CD4-positive, alpha-beta T cell treated with Interleukin-15 for 1 hour (primary cell): ENCODE measurements around the gene TNKS2.
"Not testable (repeated sequence)": the region's sequence is repeated elsewhere in the genome, so short reads cannot be mapped to it uniquely, and the experiment has no call there.

Experiments
- DNase-seq: peaks from one replicate; pipeline ENCODE4 v3.0.0-alpha.2; 2020

Gene TNKS2

DNA sequence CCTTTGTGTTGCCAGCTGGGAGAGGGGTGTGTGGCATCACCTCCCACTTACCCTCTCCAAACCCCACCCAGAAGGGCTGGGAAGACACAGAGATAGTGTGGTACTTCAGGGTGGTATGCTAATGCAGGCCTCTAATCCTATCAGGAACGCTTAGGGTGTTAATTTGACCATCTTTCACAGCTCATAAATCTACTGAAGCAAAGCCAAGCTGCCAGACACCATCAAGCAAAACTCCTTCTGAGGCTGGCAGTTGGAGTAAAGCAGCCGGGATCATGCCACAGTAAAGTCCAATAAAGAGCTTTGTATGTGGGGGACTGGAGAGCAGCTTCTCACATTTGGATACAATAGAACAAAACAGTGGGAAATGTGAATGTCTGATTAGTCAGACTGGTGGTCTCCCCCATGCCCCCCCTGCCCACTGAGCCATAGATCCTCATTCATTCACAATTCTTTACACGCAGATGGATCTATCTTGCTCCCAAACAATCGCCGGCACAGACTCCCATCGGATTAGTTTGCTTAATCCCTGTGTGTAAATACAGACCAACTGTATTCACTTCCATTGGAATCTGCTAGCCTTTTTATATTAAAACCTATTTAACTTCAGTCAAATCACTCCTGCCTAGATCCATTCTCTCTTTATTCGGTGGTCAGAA, 81.4 kb downstream of the TNKS2 start:
- no peak for DNase-seq

DNA sequence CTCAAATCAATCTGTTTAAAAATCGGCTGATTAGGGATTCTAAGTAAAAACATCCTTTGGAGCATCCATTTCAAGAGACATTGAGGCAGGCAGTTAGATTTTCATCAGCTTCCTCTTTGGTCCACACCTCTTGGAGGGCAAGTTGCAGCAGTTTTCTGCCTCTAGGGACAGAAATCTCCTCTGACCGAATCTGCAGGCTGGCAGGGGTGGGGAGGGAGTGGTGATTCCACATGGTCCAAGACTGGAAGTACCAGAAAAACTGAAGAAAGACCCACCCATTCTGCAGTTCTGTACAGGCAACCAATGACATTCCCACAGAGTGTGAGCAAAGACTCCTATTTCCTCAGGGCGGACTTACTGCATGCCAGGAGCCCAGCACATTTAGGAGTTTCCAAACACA, 82.1 kb downstream of the TNKS2 start:
- no peak for DNase-seq

DNA sequence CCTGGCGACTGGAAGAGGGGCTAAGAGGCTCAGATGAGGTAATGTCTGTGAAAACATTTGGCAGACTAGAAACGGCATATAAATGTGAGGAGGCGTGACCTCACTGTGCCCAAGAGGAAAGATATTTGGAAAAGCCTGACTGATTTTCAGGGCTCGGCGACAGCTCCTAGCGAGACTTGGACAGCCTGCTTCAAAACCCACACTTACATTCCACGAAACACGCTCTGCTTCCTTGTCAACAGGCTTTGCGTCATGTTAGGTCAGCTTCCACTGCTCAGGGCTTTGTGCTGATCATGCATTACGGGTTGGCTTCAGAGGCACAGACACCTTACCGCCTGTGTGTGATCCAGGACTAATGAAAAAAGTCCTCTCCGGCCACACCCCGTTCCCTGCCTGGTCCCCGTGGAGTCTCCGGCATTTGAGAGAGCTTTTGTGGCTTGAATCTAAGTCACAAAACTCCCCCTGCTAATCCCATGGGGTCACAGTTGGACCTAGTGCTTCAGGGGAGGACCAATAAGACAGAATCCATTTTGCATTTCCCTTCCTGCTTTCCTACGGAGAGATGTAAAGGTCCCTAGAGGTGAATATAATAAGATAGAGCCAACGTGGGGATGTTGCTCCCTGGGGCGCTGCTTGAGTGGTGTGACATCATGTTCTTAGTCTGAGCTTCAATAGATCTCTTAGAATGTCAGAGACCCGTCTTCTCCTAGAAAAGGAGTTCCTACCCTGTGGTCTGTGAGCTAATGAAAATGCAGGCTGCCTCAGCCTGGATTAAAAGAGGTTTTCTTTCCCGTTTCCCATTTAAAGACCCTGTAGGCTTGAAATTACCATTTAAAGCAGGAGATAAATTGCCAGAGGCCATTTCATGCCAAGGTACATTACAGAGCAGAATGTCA, 85.6 kb downstream of the TNKS2 start:
- no peak for DNase-seq

DNA sequence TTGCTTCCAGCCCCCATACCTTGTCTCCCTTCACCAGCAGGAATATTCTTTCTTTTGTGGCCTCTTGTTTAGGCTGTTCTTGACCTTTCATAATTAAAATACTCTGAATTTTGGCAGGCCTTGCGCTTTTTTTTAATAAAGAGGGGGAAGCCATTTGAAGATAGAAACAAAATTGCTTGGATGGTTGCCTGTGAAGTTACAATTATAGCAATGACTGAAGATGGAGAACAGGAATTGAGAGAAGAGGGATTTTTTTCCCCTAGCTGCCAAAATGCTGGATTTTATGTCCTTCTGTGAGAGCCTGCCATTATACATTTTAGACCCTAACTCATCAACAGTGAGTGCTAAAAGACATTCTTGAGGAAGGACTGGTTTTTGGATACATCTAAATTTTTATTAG, 86.3 kb downstream of the TNKS2 start:
- DNase-seq = no peak

DNA sequence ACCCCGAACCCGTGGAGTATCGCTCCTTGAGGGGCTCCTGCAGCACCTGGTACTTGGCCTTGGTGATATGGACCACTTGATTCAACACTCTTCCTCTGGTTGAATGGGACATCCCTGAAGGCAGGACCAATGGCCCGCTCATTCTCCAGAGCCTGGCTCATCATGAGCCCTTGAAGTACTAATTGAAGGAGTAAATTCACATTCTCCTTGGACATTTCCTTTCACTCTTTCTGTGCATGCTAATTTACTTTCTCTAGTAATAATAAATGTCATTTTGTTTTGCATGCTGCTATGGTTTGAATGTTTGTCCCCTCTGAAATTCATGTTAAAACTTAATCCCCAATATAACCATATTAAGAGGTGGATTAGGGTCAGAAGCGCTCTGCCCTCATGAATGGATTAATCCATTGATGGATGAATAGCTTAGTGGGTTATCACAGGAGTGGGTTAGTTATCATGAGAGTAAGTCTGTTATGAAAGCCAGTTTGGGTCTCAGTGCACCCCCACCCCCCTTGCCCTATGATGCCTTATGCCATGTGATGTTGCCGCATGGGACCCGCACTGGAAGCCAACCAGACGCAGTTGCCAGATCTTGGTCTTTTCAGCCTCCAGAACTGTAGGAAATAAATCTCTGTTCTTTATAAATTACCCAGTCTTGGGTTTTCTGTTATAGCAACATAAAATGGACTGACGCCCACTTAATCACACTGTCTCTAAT, 87.3 kb downstream of the TNKS2 start:
- no peak for DNase-seq

DNA sequence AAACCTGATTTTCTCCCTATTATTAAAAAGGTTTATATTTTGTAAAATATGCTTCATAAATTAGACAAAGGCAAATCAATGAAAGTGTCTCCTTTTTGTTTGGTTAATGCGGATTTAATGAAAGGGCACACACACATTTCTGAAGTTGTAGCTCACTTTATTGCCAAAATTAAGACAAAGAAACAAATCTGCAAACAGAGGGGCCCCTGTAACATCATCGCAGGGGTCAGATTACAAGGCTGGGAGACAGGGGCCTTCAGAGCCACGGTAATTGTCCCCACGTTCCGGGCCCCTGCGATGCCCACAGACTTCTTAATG, 88.7 kb downstream of the TNKS2 start:
- DNase-seq = no peak

DNA sequence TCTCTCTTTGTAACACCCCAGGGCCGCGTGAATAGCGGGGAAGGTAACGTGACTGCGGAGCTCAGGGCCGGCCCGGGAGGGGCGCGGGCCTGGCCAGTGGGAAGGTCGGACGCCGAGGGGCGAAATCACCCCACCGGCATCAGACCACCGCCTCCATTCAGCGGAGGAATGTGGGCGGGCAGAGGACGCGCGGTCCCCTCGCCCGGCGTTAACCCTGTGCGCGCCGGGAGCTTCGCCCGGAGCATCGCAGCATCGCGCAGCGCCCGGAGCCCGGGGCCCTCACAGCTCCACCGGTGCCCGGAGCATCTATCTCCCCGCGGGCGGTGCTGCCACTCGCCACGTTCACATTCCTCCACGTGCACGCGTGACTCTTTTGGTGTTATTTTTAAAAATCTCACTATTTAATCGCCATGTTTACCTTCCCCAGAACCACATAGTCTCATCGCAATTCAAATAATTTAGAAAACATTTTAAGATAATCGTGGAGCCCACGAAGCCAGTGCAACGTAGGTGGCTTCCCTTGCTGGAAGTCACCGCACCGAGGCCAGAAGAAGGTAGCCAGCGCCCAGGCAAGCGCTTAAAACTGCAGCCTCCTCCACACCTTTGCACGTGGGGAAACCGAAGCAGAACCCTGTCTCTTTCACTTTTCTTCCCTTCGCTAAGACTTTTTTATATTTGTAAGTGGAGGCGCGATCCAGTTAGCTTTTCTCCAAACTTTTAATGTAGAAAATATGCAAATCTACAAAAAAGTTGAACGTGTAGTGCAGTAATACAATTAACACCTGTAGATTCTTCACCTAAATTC, 89.2 kb downstream of the TNKS2 start:
- DNase-seq = no peak

DNA sequence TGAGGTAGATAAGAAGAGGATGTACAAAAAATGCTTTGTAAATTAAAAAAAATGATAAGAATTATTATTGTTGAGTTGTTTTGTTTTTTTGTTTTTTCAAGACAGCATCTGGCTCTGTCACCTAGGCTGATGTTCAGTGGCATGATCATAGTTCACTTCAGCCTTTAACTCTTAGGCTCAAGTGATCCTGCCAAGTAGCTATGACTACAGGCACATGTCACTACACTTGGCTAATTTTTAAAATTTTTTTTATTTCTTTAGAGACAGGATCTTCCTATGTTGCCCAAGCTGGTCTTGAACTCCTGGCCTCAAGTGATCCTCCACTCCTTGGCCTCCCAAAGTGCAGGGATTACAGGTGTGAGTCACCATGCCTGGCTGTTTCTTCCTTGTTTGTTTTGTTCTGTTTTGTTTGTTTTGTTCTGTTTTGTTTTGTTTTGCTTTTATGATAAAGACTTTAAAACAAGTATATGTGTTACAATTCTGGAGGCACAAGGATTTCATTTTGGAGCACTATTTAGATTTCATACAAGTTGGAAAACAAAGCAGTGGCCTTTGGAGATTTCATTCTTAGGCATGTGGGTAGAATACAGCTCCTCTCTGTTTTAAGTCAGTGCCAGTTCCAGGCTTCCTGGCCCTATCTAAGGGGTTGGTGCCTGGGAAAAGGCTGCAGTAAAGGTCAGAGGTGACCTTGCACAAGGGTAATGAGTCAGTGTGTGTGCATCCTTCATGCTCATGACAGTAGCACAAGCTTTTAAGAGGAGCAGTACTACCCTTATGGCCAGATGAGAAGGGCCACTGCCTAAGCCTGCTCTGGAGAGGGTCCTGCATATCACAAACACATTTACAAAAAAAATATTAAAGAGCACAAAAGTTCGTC, 93.1 kb downstream of the TNKS2 start:
- DNase-seq = no peak

DNA sequence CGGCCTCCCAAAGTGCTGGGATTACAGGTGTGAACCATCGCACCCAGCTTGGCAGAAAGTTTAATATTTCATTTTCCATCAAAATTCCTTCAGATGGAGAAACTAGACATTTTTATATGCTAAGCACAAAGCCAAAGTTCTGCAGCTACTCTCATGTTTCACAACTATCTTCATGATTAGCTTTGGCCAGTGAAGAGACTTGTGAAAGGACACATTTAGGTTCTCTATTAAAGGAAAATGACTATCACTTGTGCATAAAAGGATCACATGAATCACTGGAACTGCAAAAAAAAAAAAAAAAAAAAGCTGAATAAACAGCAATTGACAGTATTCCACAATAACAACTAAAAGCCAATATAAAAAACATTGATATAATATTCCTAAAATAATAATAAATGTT, 94.8 kb downstream of the TNKS2 start:
- no peak for DNase-seq

DNA sequence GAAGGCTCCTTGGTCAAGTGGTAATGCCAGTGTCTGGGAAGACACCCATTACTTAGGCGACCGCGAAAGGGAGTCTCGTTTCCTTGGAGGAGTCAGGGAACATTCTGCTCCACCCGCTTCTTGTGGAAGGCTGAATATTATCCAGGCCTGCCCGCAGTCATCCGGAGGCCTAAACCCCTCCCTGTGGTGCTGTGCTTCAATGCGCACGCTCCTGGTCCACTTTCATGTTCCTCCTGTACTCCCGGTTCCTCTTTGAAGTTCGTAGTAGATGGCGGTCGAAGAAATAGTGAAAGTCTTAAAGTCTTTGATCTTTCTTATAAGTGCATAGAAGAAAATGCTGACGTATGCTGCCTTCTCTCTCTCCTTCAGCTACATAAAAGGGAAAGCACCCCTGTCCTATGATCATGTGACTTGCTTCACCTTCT, 96.0 kb downstream of the TNKS2 start:
- DNase-seq = not testable (repeated sequence)

DNA sequence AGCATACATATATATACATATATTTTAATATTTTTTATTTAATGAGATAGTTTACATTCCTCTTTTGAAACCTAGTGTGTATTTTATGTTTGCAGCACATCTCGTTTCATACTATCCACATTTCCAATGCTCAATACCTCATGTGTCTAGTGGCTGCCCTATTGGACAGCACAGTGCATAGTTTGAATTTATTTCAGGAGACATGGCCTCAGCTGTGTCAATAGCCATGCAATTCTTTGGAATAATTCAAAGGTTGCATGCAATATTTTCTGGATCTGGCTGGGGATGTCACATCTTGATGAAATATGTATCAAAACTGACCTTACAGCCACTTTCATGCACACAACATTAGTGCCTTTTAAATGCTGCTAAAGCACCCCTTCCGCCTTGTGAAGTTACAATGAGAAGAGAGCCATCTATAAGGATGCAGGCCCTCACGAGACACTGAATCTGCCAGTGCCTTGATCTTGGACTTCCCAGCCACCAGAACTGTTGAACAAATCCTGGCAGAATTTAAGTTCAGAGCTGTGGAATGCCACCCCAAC, 98.1 kb downstream of the TNKS2 start:
- DNase-seq = no peak

DNA sequence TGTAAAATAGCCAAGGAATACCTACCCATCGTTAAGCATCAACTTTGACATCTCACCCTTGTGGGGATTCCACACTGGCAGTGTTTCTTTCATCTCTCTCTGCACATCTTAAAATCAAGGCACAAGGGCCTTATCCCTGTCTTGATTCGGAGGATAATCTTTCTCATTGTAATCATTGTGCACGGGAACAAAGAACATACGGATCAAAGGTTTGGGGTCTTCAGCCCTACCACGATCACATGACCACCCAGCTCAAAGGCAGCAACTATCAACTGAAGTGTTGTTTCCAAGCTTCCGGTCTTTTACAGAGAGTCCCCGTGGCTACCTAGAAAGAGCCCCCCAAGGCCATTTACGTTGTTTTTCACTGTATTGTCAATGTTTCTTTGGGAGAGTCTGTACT, 99.2 kb downstream of the TNKS2 start:
- DNase-seq = no peak

DNA sequence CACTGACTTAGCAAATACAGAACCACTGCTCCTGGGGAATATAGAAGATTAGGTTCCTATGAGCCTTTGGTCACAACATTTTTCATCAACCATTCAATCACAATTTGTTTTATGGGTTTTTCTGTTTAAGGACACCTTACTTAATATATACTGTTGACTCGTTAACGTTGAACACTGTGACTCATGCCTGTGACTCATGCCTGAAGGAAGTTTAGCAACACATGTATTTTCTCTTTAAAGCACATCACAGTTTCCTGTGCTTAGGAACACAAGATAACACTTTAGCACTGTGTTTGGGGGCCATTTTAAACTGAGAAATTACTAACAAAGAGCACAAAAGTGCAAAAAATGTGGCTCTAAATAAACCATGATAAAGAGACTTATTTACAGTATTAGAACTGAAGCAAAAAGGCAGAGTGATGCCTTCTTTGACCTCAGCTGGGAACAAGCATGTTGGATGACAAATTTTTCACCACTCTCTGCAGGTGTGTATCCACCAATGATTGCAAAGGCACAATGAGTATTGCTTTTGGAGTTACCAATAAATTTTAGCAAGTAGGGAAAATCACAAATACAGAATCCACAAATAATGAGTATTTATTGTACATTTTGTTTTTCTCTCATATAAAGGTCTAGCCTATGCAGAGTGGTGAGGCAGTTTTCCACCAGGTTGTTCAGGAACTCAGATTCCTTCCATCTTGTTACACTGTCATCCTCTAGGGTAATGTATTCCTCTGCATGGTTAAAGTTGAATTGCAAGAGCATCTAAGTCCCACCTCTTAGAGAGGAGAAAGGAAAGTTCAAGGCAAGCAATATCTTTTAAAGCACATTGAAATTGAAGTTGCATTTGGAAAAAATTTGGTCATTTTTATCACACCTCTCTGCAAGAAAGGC, 103.8 kb downstream of the TNKS2 start:
- DNase-seq = peak; percentile 61

DNA sequence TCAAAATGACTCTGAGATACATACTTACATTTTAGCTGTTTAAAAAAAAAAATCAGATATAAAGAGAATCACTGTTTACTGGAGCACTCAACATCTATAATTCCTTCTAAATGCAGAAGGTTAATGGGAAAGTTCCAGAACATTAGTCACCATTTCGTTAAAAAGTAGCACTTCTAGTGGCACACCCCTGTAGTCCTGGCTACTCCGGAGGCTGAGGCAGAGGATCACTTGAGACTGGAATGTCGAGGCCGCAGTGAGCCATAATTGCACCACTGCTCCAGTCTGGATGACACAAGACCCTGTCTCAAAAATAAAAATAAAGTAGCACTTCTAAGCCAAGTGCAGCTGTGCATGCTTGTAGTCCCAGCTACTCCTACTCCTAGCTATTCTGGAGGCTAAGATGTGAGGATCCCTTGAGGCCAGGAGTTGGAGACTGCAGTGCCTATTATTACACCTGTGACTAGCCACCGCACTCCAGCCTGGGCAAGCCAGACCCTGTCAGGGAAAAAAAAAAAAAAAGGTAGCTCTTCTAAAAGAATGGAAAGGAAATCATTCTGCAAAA, 108.9 kb downstream of the TNKS2 start:
- no peak for DNase-seq

DNA sequence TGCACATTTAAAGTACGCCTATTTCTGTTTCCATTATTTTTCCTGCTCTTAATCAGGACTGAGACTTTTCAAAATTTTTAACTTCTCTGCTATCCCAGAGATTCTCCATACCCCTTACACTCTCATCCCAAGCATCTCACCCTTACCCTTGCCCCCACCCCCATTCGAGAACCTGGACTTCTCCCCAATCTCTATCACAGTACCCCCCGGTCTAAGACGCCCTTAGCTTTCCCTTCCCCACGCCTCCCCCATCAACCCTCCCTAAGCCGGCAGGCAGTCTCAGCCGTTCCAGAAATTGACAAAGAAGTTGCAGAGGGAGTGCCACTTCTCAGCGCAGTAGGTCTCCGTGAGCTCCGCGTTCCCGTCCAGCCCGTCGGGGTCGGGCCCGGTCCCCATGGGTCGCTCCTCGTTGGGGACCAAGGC, 109.7 kb downstream of the TNKS2 start:
- DNase-seq = no peak

DNA sequence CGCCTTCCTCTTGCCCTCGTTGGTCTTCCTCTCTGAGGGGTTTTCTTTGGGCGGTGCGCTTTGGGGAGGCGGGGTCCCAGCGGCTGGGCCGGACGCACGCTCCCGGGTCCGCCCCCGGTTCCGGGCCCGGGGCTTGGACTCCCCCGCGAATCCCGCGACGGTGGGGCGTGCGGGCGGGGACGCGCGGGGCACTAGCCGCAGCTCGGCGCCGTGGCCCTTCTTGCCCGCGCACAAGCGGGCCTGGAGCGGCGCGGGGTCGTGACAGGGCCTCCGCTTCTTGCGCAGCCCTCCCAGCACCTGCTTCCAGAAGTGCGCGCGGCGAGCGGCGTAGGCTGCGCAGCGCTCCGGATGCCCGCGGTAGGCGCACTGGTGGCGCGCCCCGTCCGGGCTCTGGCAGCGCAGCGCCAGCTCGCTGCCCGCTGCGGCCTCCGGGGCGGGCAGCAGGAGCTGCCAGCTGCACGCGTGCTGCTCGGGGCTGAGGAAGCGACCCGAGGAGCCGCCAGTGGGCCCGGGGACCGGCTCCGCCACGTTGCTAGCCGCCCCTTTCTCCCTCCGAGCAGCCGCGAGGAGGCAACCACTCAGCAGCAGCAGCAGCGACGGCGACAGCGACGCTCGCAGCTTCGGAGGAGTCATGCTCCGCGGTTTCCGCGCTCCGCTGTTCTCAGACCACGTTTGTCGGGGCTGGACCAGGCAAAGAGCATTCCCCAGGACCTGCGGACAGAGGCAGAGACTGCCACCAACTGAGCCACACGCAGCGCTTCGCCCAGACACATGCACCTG, 110.3 kb downstream of the TNKS2 start:
- peak; percentile 73 for DNase-seq

DNA sequence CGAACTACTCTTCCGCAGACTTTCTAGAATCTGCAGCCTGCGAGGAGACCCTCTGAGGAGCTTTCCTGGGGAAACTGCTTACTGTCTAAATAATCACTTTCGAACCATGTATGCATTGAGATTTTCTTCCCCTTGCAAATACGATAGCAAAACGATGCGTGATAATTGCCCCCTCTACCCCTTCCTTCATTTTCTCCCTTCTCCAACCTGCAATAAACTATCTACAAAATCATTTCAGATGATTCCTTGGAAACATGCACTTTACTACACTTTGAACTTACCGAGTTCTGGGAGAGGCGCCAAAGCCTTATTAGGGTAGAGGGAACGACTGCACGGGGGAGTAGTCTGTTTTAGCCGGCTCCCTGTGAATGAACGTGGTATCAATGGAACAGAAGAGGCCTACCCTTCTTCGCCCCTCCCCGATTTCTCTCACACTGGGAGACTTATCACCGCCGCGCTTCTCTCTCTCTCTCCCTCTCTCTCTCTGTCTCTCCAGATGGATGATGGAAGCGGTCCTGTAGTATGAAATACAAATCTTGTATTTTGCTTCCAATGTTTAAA, 111.0 kb downstream of the TNKS2 start, which contains the start of gene FGFBP3:
TSS of gene FGFBP3 (minus strand) at position 370 of the 561 bp plus-strand sequence. CDS start 517 bp downstream, outside the sequence.
- DNase-seq = no peak

DNA sequence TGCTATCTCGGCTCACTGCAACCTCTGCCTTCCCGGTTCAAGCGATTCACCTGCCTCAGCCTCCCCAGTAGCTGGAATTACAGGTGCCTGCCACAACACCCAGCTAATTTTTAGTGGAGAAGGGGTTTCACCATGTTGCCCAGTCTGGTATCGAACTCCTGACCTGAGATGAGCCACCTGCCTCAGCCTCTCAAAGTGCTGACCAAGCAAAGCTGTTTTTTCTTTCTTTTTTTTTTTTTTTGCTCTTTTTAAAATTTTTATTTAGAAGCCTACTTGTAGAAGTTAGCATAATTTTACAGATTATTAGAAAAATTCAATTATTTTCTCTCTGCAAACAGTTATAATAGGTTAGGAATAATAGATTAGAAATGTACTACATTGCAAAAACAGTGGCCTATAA, 112.2 kb downstream of the TNKS2 start:
- DNase-seq = no peak
